Measurements from ENCODE around the gene CHRNB2. TPM values are rescaled to one million over a fixed set of nuclear protein-coding genes. Genes with fewer than 3 reads are reported as not detected.

CHRNB2 gene
- total and polyA plus RNA-seq, 2 of the 8 experiments (the other 6 are each of a cell fraction or from before 2014, with no cell fraction given): 3.1 to 4.1 TPM

- Histone ChIP-seq H3K4ac (replicated peaks; ENCODE audit: insufficient read length, low read depth, low read length) (no peak overlapping the region), H3K4me3 (ENCODE audit: extremely low read depth in 1 of 4, insufficient read depth in 2 of 4, low read depth in 3 of 4, low read length in 4 of 4) (no peak overlapping the region), H2AK5ac (ENCODE audit: low read depth, low read length) (no peak overlapping the region), H3K9ac (replicated peaks in 1 of 4; ENCODE audit: extremely low read depth in 1 of 4, low read depth in 3 of 4, low read length in 3 of 4) (no peak overlapping the region), H3K9me3 (ENCODE audit: insufficient read depth in 2 of 2, low read depth in 1 of 2, low read length in 1 of 2) (no peaks in the 10 kb centered on the region), H3K23me2 (ENCODE audit: low read depth, low read length) (peaks cover 12% of the 10 kb centered on the region), H3K79me2 (ENCODE audit: control insufficient read depth in 1 of 2, insufficient read depth in 2 of 2, low read length in 2 of 2) (no peaks in the 10 kb centered on the region), H4K91ac (replicated peaks; ENCODE audit: insufficient read length, low read length) (no peak overlapping the region), H3K36me3 (ENCODE audit: control insufficient read depth in 2 of 4, insufficient read depth in 4 of 4, low read length in 3 of 4) (peaks cover 0 to 3% (median 0%) of the 10 kb centered on the region in 4 experiments; a peak in 1 of 8 replicates), H2AFZ (ENCODE audit: low read length) (no peak overlapping the region), H3K79me1 (ENCODE audit: low read depth, low read length) (no peaks in the 10 kb centered on the region), H3K18ac (ENCODE audit: extremely low read depth, low read length) (no peak overlapping the region), H2BK15ac (ENCODE audit: low read length) (no peak overlapping the region), H3K23ac (ENCODE audit: insufficient read length) (no peak overlapping the region), H3K56ac (replicated peaks; ENCODE audit: insufficient read length, low read depth, low read length) (no peak overlapping the region), H2BK5ac (ENCODE audit: low read depth, low read length) (0 out of 2 replicates have a peak overlapping the region, but pooled peaks have one; percentile 20), H4K20me1 (replicated peaks in 1 of 2; ENCODE audit: control insufficient read depth in 1 of 2, insufficient read depth in 2 of 2, low read length in 2 of 2) (peaks cover 0 to 13% of the 10 kb centered on the region in 2 experiments), H3K14ac (ENCODE audit: insufficient read length) (no peak overlapping the region), H2BK12ac (ENCODE audit: low read depth, low read length) (peak overlapping the region; percentile 60; the same call in 1 of the 2 replicates), H3K4me1 (replicated peaks in 1 of 4; ENCODE audit: control insufficient read depth in 3 of 4, insufficient read depth in 4 of 4, low read length in 3 of 4) (peaks cover 7 to 21% (median 10%) of the 10 kb centered on the region in 4 experiments; a peak in 6 of 7 replicates), H3K27me3 (replicated peaks in 1 of 4; ENCODE audit: control insufficient read depth in 3 of 4, extremely low read depth in 1 of 4, insufficient read depth in 3 of 4, low read length in 3 of 4) (peaks cover 0 to 5% (median 0%) of the 10 kb centered on the region in 4 experiments; a peak in 1 of 7 replicates), H2BK20ac (ENCODE audit: low read length) (no peak overlapping the region), H4K8ac (ENCODE audit: extremely low read depth, insufficient read depth, low read length) (no peak overlapping the region), H3K27ac (ENCODE audit: low read depth, low read length) (no peak overlapping the region), H3K4me2 (ENCODE audit: insufficient read depth in 1 of 2, low read depth in 2 of 2, low read length in 2 of 2) (no peak overlapping the region), H2BK120ac (replicated peaks; ENCODE audit: low read depth, low read length) (no peak overlapping the region), H4K5ac (ENCODE audit: insufficient read length, low read depth, low read length) (no peak overlapping the region)
- TF ChIP-seq SP4 (IDR thresholded peaks at IDR 0.05; ENCODE audit: low read length): no peak
- TF ChIP-seq TEAD4 (IDR thresholded peaks at IDR 0.05; ENCODE audit: low read depth, low read length): no peak
- no peak for TF ChIP-seq BCL11A (IDR thresholded peaks at IDR 0.05; ENCODE audit: low read depth in 2 of 2, low read length in 2 of 2)
- no peak for TF ChIP-seq SIRT6 (IDR thresholded peaks at IDR 0.05; ENCODE audit: low read length)
- no peak for TF ChIP-seq HDAC2 (IDR thresholded peaks at IDR 0.05; ENCODE audit: borderline replicate concordance in 1 of 2, low read depth in 2 of 2, low read length in 2 of 2)
- no peak for TF ChIP-seq GTF2F1 (IDR thresholded peaks at IDR 0.05; ENCODE audit: borderline replicate concordance, low read depth, low read length)
- no peak for TF ChIP-seq RAD21 (IDR thresholded peaks at IDR 0.05 in 1 of 2, conservative IDR thresholded peaks at IDR 0.05 in 1 of 2; ENCODE audit: low read depth in 2 of 2, low read length in 2 of 2)
- TF ChIP-seq EGR1 (IDR thresholded peaks at IDR 0.05; ENCODE audit: borderline replicate concordance, low read depth, low read length): no peak
- no peak for TF ChIP-seq CREB1 (IDR thresholded peaks at IDR 0.05)
- DNase-seq (ENCODE audit: low read depth in 1 of 2, low spot score in 2 of 2) (no peak), FAIRE-seq (no peak)
- ChIA-PET POLR2A (ENCODE audit: partially characterized antibody) (interaction anchor here (1.1 kb wide), 1 partner anchor 35 kb away, joined by 3 read pairs; no protein-coding TSS in a partner anchor), CTCF (ENCODE audit: partially characterized antibody) (interaction anchor here (1.9 to 2.1 kb wide), 2 partner anchors 12 to 25 kb away, joined by 6 to 13 read pairs; no protein-coding TSS in a partner anchor)
- WGBS, 2 experiments (ENCODE audit: extremely low coverage in 1 of 2, insufficient coverage in 1 of 2, insufficient read length in 1 of 2, insufficient replicate concordance in 2 of 2, low coverage in 1 of 2, low lambda C conversion rate in 2 of 2, missing lambda C conversion rate in 1 of 2): 95% methylated on average over 59 of the region's 59 CpGs; no CpG with 5 or more reads in 1 of the 2 experiments
These were observed 3.8 kb downstream of the CHRNB2 start for GRCh38 chr1:154571244-154571963.

Measured in H1 (cell line).